PC-9 (cell line): Measurements from ENCODE around the gene PLEKHA4.

Experiments used
- CTCF ChIP-seq: fragments of 200-600 bp; sonication (generic); conservative IDR thresholded peaks from 2 replicates; pipeline ENCODE4 v1.6.1; 2017; ENCODE audit warnings: mixed run types, antibody characterized with exemption, mild to moderate bottlenecking, moderate library complexity
- EZH2 ChIP-seq: fragments of 200-600 bp; sonication (generic); IDR thresholded peaks from 2 replicates; pipeline ENCODE4 v1.8.0; 2017; ENCODE audit warnings: antibody characterized with exemption, low read depth

GRCh38 chr19:48833977-48834376, 34.4 kb downstream of the PLEKHA4 start:
- no peak for TF ChIP-seq CTCF
- TF ChIP-seq EZH2 = no peak
